HG02571 (cell line): ENCODE results near the gene PLPP3.

Source experiments
- ATAC-seq: cut with Tn5 transposase; IDR thresholded peaks from one replicate; pipeline ENCODE4 v1.9.1; 2021; ENCODE audit warnings: mild to moderate bottlenecking, moderate library complexity; ENCODE audit not compliant: unreplicated experiment

The PLPP3 gene

DNA sequence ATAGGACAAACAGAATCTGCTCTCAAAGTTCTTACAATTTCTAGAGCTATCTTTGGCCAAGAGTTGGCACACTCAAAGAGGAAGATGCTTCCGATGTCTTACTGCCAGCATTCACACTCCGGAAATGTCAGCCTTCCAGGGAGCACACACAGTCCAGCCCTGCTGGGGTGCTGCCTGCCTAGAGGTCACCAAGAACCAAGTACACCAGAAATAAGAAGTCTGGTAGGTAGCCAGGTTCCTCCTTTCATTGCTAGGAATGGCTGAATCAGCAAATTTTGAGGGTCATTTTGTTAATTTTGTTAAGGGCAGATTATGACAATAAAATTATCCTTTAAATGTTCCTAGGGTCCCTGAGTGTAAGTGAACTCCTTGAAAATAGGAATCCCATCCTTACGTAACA lies 77.5 kb downstream of the PLPP3 start:
- no peak for ATAC-seq

DNA sequence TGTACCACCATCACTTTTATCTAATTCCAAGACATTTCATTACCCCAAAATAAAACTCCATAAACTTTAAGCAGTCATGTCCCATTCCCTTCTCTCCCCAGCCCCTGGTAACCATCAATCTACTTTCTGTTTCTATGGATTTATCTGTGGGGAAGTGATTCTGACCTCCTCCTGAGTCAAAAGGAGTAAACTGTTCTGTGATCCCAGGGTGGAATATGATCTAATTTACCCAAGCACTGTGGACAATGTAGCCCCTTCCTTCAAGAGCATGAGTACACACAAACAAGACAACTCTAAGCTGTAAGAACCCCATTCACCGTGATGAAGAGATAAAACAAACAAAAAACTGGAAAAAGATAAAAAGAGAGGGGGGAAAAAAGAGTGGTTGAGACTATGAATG lies 77.9 kb downstream of the PLPP3 start:
- no peak for ATAC-seq

- no peak for ATAC-seq
Observed at GRCh38 chr1:56496821-56497772, 82.3 kb downstream of the PLPP3 start.

DNA sequence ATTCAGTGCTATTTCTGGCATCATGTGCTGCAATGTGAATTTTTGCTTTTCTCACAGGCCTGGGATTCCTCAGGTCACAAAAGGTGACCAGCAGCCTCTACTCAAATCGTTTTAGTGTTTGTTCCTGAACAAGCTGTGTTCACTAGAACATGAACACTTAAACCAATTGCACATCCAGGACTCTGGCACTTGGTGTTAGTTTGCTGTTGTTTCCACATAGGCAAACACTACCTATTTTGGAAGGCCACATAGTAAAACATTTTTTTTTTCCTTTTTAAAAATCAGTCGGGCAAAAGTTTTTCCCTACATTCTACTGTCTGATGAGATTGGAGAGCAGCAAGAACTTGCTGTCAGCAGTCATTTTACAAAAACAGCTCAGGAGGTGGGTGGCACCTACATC lies 83.2 kb downstream of the PLPP3 start:
- ATAC-seq, result no peak

- ATAC-seq, result no peak
Observed at GRCh38 chr1:56495538-56495937, 83.8 kb downstream of the PLPP3 start.

- ATAC-seq, result no peak
Observed at GRCh38 chr1:56494306-56494705, 85.1 kb downstream of the PLPP3 start.

- no peak for ATAC-seq
Observed at GRCh38 chr1:56493826-56494225, 85.5 kb downstream of the PLPP3 start.

GRCh38 chr1:56491441-56491840 lies 87.9 kb downstream of the PLPP3 start:
- ATAC-seq, result no peak

- no peak for ATAC-seq
Observed at GRCh38 chr1:56490619-56491018, 88.7 kb downstream of the PLPP3 start.

- no peak for ATAC-seq
Observed at GRCh38 chr1:56489695-56490094, 89.7 kb downstream of the PLPP3 start.

- ATAC-seq, result no peak
Observed at GRCh38 chr1:56484695-56485094, 94.7 kb downstream of the PLPP3 start.

- no peak for ATAC-seq
Observed at GRCh38 chr1:56483104-56483503, 96.3 kb downstream of the PLPP3 start.

DNA sequence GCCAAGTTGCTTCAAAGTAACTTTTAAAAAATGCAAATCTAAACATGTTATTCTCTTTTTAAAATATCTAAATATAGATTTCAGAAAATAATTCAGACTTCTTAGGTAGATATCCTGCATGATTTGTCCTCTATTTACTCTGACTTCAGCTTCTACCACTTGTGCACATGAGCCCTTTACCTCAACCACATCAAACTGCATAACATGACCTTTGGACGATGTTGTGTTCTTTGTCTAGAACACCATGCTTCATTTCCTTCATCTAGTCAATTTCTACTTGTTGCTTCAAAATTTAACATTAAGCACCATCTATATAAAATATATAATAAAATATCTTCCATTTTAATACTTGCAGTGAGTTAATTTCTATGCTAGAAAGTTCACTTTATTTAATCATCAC lies 96.9 kb downstream of the PLPP3 start:
- ATAC-seq, result no peak

- no peak for ATAC-seq
Observed at GRCh38 chr1:56481140-56481694, 98.1 kb downstream of the PLPP3 start.

- no peak for ATAC-seq
Observed at GRCh38 chr1:56478734-56479133, 100.6 kb downstream of the PLPP3 start.

DNA sequence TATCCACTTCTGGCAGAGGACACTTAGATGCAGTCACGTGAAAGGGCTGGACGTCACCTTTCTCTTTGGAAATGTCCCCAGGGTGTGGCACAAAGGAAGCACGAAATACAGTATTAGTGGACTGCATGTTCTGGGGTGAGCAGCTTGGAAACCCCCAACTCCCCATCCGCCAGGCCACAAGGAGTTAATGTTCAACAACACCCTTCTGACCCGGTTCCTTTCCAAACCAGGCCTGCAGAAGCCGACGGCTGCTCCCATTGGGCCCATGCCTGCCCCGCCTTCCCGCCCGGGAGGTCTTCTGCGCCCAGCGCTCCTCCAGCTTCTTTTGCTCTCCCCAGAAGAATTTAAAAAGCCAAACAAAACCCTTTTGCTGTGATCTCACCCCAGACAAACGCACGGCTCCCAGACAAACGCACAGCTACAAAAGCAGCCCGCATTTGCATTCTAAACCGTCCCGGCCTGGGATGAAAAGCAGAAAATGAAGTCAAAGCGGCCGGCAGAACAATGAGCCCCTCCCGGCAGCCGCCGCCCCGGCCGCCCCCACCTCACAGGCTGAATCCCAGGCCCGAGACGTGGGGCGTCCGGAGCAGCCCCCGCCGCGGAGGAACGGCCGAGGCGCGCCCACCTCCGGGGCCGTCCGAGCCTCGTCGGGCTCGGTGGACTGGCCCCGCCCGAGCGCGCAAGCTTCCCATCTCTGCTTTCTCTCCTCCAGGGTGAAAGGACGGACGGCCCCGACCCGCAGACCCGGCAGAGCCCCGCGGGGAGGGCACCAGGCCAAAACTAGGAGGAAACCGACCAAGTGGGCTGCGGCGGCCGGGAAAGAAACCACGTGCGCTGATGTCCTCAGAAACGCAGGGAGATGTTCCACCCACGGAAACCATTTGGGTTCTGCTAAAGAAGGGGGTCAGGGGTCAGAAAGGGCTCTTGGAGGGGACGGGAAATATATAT lies 101.9 kb downstream of the PLPP3 start:
- ATAC-seq, result no peak

DNA sequence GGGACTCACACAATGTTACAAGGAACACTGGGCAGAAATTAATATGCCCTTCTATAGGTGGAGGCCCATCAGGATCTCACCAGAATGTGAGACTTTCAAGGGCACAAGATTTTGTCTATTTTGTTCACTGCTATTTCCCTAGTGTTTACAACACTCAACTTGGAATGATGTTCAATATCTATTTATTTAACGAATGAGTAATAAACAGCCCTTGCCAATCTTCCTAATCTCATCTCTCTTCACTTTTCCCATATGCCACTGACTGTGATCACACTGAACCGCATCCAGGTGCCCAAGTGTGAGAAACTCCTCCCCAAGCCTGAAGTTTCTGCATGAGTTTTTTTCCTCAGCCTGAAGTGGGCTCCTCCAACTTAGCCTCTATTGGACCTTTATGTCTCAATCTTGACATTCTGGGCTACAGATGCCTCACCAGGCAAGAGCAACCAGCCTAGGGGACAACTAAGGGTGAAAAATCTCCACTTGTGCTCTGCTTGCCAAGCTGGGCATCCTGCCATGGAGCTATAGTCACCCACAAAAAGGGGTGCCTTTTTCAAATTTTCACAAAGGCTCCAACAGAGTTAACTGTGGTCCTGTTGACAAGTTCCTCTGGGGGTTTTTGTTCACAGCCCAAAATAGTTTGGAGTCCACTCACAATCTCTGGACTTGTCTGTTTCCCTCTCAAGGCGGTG lies 105.6 kb downstream of the PLPP3 start:
- ATAC-seq, result no peak

- peak; percentile 58 for ATAC-seq
Observed at GRCh38 chr1:56472860-56473259, 106.5 kb downstream of the PLPP3 start.

GRCh38 chr1:56469640-56470371 lies 109.6 kb downstream of the PLPP3 start:
- ATAC-seq, result no peak

GRCh38 chr1:56468518-56468917 lies 110.8 kb downstream of the PLPP3 start:
- no peak for ATAC-seq
